Ishikawa (cell line): Measurements from ENCODE around the gene SP8.

Experiments used
- CEBPB ChIP-seq: IDR thresholded peaks from 2 replicates; pipeline ENCODE4 v1.6.1; 2012
- CREB1 ChIP-seq: IDR thresholded peaks from 2 replicates; pipeline ENCODE4 v1.6.1; 2012; ENCODE audit warnings: low read depth
- EGR1 ChIP-seq: IDR thresholded peaks from 2 replicates; pipeline ENCODE4 v1.6.1; 2012
- EP300 ChIP-seq: IDR thresholded peaks from 2 replicates; pipeline ENCODE4 v1.6.1; 2012; ENCODE audit warnings: borderline replicate concordance
- FOXM1 ChIP-seq: IDR thresholded peaks from 2 replicates; pipeline ENCODE4 v1.6.1; 2012; ENCODE audit warnings: low read depth, borderline replicate concordance
- MAX ChIP-seq: IDR thresholded peaks from 2 replicates; pipeline ENCODE4 v1.6.1; 2012
- NFIC ChIP-seq: IDR thresholded peaks from 2 replicates; pipeline ENCODE4 v1.6.1; 2012
- RAD21 ChIP-seq: IDR thresholded peaks from 2 replicates; pipeline ENCODE4 v1.6.1; 2012; ENCODE audit warnings: low read depth
- TAF1 ChIP-seq: IDR thresholded peaks from 2 replicates; pipeline ENCODE4 v1.6.1; 2012; ENCODE audit warnings: low read depth, mild to moderate bottlenecking
- TCF12 ChIP-seq: IDR thresholded peaks from 2 replicates; pipeline ENCODE4 v1.6.1; 2012; ENCODE audit warnings: low read depth
- TEAD4 ChIP-seq: IDR thresholded peaks from 2 replicates; pipeline ENCODE4 v1.6.1; 2012
- USF1 ChIP-seq: IDR thresholded peaks from 2 replicates; pipeline ENCODE4 v1.6.1; 2012
- YY1 ChIP-seq: IDR thresholded peaks from 2 replicates; pipeline ENCODE4 v1.6.1; 2012; ENCODE audit warnings: low read depth
- ZBTB7A ChIP-seq: IDR thresholded peaks from 2 replicates; pipeline ENCODE4 v1.6.1; 2012; ENCODE audit warnings: low read depth
- TF ChIP-seq, protein P1 (sequence below): IDR thresholded peaks from 2 replicates; pipeline ENCODE4 v1.6.1; 2012; ENCODE audit warnings: low read depth, mild to moderate bottlenecking

Gene SP8

DNA sequence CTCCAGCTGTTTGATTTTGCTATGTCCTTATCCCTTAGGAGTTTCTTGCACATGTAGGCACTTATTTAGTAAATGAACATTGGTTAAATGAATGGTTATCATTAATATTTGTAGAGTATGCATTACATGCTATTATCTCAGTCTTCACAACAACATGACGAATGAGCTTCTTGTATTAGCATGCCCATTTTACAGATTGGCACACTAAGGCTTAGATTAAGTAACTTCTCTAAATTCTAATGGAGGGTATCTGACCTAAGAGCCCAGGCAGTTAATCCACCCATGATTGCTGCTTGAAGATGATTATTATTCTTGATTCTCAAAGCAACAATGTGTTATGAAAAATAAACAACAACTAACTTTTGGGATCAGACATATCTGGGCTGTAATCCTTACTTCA is 32.7 kb downstream of the SP8 start:
- TF ChIP-seq USF1 (no peak), TCF12 (no peak), RAD21 (no peak), TEAD4 (no peak), NFIC (no peak), ZBTB7A (no peak), FOXM1 (no peak), CREB1 (no peak), YY1 (no peak), MAX (no peak), EGR1 (no peak), EP300 (no peak), TAF1 (no peak)
- TF ChIP-seq, protein P1, sequence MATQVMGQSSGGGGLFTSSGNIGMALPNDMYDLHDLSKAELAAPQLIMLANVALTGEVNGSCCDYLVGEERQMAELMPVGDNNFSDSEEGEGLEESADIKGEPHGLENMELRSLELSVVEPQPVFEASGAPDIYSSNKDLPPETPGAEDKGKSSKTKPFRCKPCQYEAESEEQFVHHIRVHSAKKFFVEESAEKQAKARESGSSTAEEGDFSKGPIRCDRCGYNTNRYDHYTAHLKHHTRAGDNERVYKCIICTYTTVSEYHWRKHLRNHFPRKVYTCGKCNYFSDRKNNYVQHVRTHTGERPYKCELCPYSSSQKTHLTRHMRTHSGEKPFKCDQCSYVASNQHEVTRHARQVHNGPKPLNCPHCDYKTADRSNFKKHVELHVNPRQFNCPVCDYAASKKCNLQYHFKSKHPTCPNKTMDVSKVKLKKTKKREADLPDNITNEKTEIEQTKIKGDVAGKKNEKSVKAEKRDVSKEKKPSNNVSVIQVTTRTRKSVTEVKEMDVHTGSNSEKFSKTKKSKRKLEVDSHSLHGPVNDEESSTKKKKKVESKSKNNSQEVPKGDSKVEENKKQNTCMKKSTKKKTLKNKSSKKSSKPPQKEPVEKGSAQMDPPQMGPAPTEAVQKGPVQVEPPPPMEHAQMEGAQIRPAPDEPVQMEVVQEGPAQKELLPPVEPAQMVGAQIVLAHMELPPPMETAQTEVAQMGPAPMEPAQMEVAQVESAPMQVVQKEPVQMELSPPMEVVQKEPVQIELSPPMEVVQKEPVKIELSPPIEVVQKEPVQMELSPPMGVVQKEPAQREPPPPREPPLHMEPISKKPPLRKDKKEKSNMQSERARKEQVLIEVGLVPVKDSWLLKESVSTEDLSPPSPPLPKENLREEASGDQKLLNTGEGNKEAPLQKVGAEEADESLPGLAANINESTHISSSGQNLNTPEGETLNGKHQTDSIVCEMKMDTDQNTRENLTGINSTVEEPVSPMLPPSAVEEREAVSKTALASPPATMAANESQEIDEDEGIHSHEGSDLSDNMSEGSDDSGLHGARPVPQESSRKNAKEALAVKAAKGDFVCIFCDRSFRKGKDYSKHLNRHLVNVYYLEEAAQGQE, result no peak

DNA sequence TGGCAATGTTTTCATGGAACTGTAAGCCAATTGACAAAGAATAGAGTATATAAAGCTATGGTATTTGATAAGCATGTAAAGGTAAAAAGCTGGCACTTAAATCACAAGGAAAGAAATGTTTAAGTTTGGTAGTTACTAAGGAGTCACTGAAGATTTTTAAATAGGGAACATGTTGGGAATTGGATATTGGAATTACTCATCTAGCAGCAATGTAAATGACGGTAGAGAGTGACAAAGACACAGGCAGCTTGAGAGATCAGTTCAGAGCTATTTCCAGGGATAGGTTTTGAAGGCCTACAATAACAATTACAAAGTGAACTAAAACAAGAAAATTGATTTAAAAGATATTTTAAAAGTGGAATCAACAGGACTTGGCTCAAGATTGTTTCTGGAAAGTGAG is 36.8 kb downstream of the SP8 start:
- 0 out of 2 replicates have a peak, but pooled peaks have one; percentile 25 for TF ChIP-seq TEAD4
- no peak for TF ChIP-seq NFIC

DNA sequence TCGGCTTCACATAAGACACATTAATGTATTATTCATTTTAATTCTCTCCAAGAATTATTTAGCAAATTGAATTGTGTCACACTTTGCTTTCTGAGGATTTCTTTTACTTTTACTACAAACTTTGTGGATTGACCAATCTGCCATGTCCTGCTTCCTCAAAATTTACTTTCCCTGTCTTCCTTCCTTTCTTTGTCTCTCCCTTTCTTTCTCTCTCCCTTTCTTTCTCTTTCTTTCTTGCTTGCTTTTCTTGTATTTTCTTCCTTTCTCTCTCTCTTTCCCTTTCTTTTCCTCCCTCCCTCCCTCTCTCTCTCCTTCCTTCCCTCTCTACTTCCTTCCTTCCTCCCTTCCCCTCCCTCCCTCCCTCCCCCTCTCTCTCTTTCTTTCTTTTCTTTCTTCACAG is 37.8 kb downstream of the SP8 start:
- no peak for TF ChIP-seq FOXM1
- TF ChIP-seq TEAD4, result no peak
- no peak for TF ChIP-seq MAX
- TF ChIP-seq CREB1, result no peak
- no peak for TF ChIP-seq ZBTB7A
- no peak for TF ChIP-seq CEBPB
- no peak for TF ChIP-seq RAD21

DNA sequence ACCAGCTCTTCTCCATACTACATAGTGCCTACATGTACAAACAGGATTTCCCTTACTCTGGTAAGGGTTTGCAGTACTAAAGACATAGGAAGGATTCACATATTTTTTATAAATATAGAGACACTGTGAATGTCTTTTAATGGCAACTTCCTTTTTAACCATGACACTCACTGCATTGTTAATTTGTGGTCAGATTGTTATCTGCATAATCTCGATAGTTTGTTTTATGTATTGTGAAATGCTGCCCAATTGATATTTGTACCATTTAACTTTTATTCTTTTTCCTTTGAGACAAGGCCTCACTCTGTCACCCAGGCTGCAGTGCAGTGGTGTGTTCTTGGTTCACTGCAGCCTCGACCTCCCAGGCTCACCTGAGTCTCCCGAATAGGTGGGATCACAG is 39.7 kb downstream of the SP8 start:
- TF ChIP-seq TCF12, result no peak
- TF ChIP-seq TEAD4, result no peak
- no peak for TF ChIP-seq EP300
- TF ChIP-seq MAX, result no peak
- no peak for TF ChIP-seq USF1

GRCh38 chr7:20745702-20746101 is 41.0 kb downstream of the SP8 start:
- TF ChIP-seq EP300 (no peak), TCF12 (no peak), MAX (no peak), CREB1 (no peak), USF1 (no peak), EGR1 (no peak), FOXM1 (no peak), YY1 (no peak), NFIC (no peak), TAF1 (no peak), TEAD4 (no peak)

- TF ChIP-seq MAX (peak; percentile 41; the same call in 1 of the 2 replicates), NFIC (peak; percentile 99), TCF12 (peak; percentile 96), RAD21 (0 out of 2 replicates have a peak, but pooled peaks have one; percentile 0), EP300 (peak; percentile 99), TAF1 (no peak), CREB1 (0 out of 2 replicates have a peak, but pooled peaks have one; percentile 33), CEBPB (peak; percentile 72; the same call in 1 of the 2 replicates), USF1 (no peak; the same call in 1 of the 2 replicates), TEAD4 (peak; percentile 99), FOXM1 (peak; percentile 97), YY1 (no peak; the same call in 1 of the 2 replicates), EGR1 (no peak)
- TF ChIP-seq, protein P1, result no peak
Measured at GRCh38 chr7:20744954-20745446, 41.7 kb downstream of the SP8 start.
